Mesothelial cell of epicardium (in vitro differentiated cells): ENCODE measurements around the gene INPP5J. TPM values are rescaled to one million over a fixed set of nuclear protein-coding genes. Genes with fewer than 3 reads are reported as not detected.

Experiments
- DNase-seq, 2 experiments: peaks; one replicate each; pipeline ENCODE4 v3.0.0; 2021; ENCODE audit warnings: low spot score in 2 of 2; ENCODE audit not compliant: unreplicated experiment in 2 of 2
- H3K27ac Mint-ChIP-seq: 2 replicates; pipeline ENCODE4 v1.8.0; 2021; ENCODE audit warnings: mixed read lengths
- H3K27me3 Mint-ChIP-seq: 2 replicates; pipeline ENCODE4 v1.8.0; 2021; ENCODE audit warnings: low read depth, mixed read lengths
- H3K36me3 Mint-ChIP-seq: 2 replicates; pipeline ENCODE4 v1.8.0; 2021; ENCODE audit warnings: mixed read lengths
- H3K4me1 Mint-ChIP-seq: 2 replicates; pipeline ENCODE4 v1.8.0; 2021; ENCODE audit warnings: mixed read lengths
- H3K4me3 Mint-ChIP-seq: 2 replicates; pipeline ENCODE4 v1.8.0; 2021; ENCODE audit warnings: mild to moderate bottlenecking, moderate library complexity, mixed read lengths
- H3K9me3 Mint-ChIP-seq: 2 replicates; pipeline ENCODE4 v1.8.0; 2021; ENCODE audit warnings: mixed read lengths
- total RNA-seq: library from RNA; stranded (reverse); gene quantifications from 3 replicates; pipeline ENCODE4 v1.2.1, GENCODE V29; 2021
- TF ChIP-seq, protein P1 (sequence below): fragments of 200-600 bp; sonication (generic); IDR thresholded peaks from one replicate; pipeline ENCODE4 v1.5.0; 2021; ENCODE audit warnings: antibody characterized with exemption; ENCODE audit not compliant: unreplicated experiment

Gene INPP5J
- total RNA-seq, 1 donor from 2014 or later = 8.6 TPM

DNA sequence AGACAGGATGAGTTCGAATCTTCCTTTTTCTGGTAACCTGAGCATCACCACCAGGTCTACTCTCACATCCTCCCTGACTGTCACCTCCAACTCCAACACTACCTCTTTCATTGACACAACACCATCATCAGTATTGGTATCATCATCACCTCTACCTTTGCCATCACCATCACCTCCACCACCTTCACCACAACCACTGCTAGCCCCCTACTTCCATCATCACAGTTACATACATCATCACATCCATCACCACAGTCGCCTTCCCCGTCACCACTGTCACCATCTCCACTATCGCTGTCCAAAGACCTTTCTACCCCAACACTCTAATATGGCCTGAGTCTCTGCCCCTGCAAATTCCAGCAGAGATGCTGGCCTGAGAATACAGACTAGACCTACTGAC is 1.4 kb upstream of the INPP5J start:
- H3K36me3 Mint-ChIP-seq = no peaks in the 10 kb centered on the region
- H3K27ac Mint-ChIP-seq = no peak overlapping the region
- no peaks in the 10 kb centered on the region for H3K27me3 Mint-ChIP-seq
- no peak overlapping the region for H3K4me3 Mint-ChIP-seq
- H3K9me3 Mint-ChIP-seq = no peaks in the 10 kb centered on the region
- DNase-seq = no peak
- TF ChIP-seq, protein P1, sequence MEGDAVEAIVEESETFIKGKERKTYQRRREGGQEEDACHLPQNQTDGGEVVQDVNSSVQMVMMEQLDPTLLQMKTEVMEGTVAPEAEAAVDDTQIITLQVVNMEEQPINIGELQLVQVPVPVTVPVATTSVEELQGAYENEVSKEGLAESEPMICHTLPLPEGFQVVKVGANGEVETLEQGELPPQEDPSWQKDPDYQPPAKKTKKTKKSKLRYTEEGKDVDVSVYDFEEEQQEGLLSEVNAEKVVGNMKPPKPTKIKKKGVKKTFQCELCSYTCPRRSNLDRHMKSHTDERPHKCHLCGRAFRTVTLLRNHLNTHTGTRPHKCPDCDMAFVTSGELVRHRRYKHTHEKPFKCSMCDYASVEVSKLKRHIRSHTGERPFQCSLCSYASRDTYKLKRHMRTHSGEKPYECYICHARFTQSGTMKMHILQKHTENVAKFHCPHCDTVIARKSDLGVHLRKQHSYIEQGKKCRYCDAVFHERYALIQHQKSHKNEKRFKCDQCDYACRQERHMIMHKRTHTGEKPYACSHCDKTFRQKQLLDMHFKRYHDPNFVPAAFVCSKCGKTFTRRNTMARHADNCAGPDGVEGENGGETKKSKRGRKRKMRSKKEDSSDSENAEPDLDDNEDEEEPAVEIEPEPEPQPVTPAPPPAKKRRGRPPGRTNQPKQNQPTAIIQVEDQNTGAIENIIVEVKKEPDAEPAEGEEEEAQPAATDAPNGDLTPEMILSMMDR = no peak
- H3K4me1 Mint-ChIP-seq = peaks cover 16% of the 10 kb centered on the region

DNA sequence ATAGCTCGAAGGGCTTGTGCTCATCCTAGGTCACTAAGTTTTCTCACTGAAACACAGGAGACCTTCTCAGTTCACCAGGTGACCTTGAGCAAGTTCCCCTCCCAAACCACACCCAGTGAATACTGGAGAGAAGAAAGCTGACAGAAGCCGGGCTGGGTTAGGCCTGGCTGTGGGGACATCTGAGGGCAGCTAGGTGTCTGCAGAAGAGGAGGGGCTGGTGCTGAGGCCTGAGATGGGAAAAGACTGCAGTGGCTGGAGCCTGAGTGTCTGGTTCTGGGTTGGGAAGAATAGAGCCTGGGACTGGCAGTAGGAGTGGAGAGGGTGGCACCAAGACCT is 602 bp upstream of the INPP5J start:
- TF ChIP-seq, protein P1 = no peak
- DNase-seq = no peak
- Mint-ChIP-seq H3K9me3 (no peaks in the 10 kb centered on the region), H3K27me3 (no peaks in the 10 kb centered on the region), H3K36me3 (no peaks in the 10 kb centered on the region), H3K4me3 (peak overlapping the region; percentile 56), H3K27ac (peak overlapping the region; percentile 26), H3K4me1 (peaks cover 16% of the 10 kb centered on the region)

DNA sequence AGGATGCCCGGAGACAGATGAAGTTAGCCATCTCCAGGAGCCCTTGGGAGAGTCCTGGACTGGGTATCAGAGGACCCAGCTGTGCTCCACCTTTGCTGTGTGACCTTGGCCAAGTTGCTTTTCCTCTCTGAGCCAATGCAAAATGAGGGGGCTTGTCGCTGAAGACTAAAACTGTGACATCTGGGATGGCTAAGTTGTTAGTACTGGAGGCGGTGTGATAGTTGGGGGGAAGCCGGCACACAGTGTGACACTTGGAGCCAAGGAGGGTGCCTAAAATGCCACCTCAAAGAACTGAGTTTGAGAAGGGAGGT is 481 bp downstream of the INPP5J start:
- TF ChIP-seq, protein P1 = no peak
- H3K27me3 Mint-ChIP-seq = no peaks in the 10 kb centered on the region
- H3K27ac Mint-ChIP-seq = no peak overlapping the region
- peak overlapping the region; percentile 70 for H3K4me3 Mint-ChIP-seq
- peaks cover 16% of the 10 kb centered on the region for H3K4me1 Mint-ChIP-seq
- DNase-seq = no peak
- no peaks in the 10 kb centered on the region for H3K9me3 Mint-ChIP-seq
- no peaks in the 10 kb centered on the region for H3K36me3 Mint-ChIP-seq

DNA sequence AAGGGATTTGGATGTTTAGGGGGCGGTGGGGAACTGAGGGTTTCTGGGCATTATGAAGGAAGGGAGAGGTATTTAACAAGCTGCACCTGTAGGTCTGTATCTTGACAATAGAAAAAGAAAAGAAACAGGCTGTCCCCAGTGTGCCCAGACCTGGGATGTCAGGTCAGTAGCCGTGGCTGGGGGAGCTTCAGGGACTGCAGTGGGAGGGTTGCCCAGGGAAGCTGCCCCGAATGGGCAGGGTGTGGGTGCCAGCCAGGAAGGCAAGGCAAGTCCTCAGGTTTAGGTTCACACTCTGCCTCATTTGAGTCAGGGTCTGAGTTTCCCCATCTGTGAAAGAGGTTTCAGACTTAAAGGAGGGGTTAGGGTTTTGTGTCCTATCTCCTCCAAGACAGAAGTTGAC is 1.5 kb downstream of the INPP5J start:
- no peaks in the 10 kb centered on the region for H3K36me3 Mint-ChIP-seq
- no peaks in the 10 kb centered on the region for H3K9me3 Mint-ChIP-seq
- TF ChIP-seq, protein P1 = no peak
- peaks cover 16% of the 10 kb centered on the region for H3K4me1 Mint-ChIP-seq
- H3K27me3 Mint-ChIP-seq = no peaks in the 10 kb centered on the region
- H3K4me3 Mint-ChIP-seq = peak overlapping the region; percentile 24
- DNase-seq = no peak
- peak overlapping the region; percentile 23 for H3K27ac Mint-ChIP-seq

DNA sequence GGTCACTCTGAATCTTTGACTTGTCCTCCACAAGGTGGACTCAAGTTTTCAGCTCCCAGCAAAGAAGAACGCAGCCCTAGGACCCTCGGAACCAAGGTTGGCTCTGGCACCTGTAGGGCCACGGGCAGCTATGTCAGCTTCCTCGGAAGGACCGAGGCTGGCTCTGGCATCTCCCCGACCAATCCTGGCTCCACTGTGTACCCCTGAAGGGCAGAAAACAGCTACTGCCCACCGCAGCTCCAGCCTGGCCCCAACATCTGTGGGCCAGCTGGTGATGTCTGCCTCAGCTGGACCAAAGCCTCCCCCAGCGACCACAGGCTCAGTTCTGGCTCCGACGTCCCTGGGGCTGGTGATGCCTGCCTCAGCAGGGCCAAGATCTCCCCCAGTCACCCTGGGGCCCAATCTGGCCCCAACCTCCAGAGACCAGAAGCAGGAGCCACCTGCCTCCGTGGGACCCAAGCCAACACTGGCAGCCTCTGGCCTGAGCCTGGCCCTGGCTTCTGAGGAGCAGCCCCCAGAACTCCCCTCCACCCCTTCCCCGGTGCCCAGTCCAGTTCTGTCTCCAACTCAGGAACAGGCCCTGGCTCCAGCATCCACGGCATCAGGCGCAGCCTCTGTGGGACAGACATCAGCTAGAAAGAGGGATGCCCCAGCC is 2.2 kb downstream of the INPP5J start:
- DNase-seq = no peak
- Mint-ChIP-seq H3K27ac (no peak overlapping the region), H3K4me1 (peaks cover 16% of the 10 kb centered on the region), H3K36me3 (no peaks in the 10 kb centered on the region), H3K9me3 (no peaks in the 10 kb centered on the region), H3K4me3 (no peak overlapping the region), H3K27me3 (no peaks in the 10 kb centered on the region)
- TF ChIP-seq, protein P1 = no peak
